ENCODE measurements around the gene FAIM.
"Not testable (repeated sequence)": the region's sequence is repeated elsewhere in the genome, so short reads cannot be mapped to it uniquely, and the experiment has no call there.

FAIM gene

DNA sequence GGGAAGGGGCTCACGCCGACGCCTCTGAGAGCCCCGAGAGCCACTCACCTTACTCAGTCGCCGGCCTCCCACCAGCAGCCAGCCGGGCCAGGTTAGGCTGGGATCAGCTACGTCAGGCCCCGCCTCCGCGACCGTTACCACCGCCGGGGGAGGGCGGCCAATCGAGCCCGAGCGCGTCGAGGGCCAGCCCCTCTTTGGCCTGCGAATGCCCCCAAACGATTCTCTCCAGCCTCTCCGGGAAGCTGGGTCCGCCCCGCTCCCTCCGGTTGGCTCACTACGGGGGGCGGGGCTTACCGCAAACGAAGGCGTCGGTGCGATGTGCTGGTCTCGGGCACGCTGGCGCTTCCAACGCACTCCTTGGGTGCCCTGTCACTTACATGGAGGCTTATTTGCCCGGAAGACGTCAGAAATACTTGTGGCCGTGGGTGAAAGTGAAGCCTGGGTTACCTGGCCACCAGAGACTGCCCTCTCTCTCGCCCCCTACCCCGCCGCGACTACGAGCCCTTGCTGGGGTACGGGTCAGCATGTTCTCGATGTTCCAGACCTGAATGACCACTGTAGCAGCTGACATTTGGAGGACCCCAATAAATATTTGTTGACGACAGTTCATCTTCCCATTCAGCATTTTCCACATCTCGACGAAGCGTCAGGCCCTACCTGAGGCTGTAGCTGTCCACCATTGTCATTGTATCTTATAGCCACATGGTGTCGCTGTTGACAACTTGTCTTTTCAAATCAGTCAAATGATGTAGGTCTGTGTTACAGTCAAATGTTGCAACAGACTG, 14.2 kb upstream of the FAIM start, which contains the start of gene CEP70:
TSS of gene CEP70 (minus strand) at position 111 of the 785 bp plus-strand sequence. CDS start 21,333 bp downstream, outside the sequence.
- H3K4me3 Mint-ChIP-seq: peak within 1 kb of the TSS; percentile 92
- no peaks in the 10 kb centered on the region for H3K9me3 Mint-ChIP-seq
- peak within 1 kb of the TSS; percentile 89 for H3K27ac Mint-ChIP-seq
- no peaks in the 10 kb centered on the region for H3K27me3 Mint-ChIP-seq
- H3K36me3 Mint-ChIP-seq: no peaks in the 10 kb centered on the region
- peaks cover 3% of the 10 kb centered on the region for H3K4me1 Mint-ChIP-seq

DNA sequence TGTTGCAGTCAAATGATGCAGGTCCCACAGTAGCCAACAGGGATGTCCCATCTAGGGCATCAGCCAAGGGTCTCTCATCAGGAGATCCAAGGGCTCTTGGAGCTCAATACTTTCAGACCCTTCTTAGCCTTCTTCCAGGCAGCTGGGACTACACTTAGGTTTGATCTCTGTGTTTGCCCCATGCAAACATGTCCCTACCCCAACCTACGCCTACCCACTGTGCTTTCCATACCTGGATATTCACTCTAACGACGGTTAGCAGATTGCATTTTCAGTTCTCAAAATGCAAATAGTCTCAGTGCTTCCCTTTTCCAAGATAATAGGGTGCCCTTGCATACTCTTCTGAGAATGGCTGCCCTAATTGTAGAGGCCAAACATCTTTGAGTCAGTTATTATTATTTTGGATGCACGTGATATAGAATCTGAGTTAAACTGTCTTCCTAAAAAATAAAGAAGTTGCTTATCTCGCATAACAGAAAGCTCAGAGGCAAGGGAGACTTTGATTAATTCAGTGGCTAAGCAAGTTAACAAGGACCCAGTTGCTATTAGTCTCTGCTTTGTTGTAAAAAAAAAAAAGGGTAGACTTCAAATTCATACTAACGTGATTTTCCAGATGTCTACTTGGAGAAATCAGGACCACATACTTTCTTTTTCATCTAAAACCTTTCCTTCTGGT, 13.5 kb upstream of the FAIM start:
- H3K27ac Mint-ChIP-seq: no peak overlapping the region
- H3K27me3 Mint-ChIP-seq: no peaks in the 10 kb centered on the region
- H3K36me3 Mint-ChIP-seq: no peaks in the 10 kb centered on the region
- peaks cover 3% of the 10 kb centered on the region for H3K4me1 Mint-ChIP-seq
- H3K9me3 Mint-ChIP-seq: no peaks in the 10 kb centered on the region
- H3K4me3 Mint-ChIP-seq: peak overlapping the region; percentile 92

DNA sequence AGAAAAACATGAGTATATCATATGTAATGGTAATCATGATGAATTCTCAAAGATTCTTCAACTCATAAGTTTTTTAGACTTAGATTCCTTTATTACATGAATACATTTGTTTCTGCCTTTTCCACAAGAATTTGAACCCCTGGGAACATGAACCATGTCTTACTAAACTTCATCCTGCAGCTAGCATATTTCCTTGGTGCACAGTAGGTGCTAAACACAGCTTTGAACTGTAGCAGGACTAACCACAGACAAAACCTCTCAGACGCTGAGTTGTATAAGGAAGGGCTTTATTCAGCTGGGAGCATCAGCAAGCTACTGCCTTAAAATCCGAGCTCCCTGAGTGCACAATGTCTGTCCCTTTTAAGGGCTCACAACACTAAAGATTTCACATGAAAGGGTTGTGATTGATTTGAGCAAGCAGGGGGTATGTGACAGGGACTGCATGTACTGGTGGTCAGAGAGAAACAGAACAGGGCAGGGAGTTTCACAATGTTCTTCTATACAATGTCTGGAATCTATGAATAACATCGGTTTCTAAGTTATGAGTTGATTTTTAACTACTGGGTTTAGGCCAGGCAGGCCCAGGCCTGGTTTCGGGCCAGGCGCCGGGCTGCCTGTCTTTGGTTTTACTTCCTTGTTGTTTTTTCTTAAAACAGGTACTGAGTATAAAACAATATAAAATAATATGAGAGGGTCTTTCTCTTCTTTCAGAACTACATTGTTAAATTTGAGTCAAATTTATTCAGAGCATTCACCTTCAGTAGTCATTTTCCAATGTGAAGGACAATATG, 11.2 kb upstream of the FAIM start:
- not testable (repeated sequence) for H3K4me1 Mint-ChIP-seq, H3K36me3 Mint-ChIP-seq, H3K4me3 Mint-ChIP-seq, H3K27ac Mint-ChIP-seq, H3K27me3 Mint-ChIP-seq, H3K9me3 Mint-ChIP-seq

DNA sequence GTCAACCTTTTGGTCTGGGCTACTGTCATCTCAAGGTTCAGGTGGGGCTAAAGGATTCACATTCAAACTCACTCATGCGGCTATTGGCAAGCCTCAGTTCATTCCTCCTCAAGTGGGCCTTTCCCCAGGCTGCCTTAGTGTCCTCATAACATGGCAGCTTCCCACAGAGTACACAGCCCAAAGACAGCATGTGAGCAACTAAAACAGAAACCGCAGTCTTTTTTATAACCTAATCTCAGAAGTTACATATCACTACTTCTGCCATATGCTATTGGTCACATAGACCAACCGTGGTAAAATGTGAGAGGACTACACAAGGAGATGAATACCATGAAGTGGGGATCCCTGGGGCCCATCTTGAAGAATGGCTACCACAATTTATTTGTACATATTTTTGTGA, 10.0 kb upstream of the FAIM start:
- Mint-ChIP-seq H3K27ac (no peak overlapping the region), H3K4me1 (peaks cover 3% of the 10 kb centered on the region), H3K4me3 (no peak overlapping the region), H3K36me3 (no peaks in the 10 kb centered on the region), H3K27me3 (no peaks in the 10 kb centered on the region), H3K9me3 (no peaks in the 10 kb centered on the region)

DNA sequence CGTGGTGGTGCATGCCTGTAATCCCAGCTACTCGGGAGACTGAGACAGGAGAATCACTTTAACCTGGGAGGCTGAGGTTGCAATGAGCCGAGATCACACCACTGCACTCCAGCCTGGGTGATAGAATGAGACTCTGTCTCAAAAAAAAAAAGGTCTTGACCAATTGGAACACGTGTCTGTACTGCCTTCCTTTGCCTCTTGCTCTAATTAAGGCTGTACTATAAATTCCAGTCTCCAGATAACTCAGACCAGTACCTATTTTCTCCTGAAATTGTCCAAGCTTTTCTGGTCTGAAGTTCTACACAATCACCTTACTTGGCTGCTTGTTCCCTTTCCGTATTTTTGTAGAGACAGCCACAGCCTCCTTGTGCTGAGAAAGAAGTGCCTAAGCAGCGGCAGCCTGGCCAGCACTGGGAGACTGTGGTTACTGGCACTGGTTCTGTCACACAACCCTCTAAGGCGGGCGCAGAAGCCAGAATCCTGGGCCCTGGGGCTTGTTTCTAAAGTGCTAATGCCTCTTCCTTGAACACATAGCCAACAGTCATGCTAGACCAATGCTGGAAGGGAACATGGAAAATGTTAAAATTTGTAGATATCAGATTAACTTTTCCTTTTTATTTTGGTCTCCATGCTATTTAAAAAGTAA, 8.3 kb upstream of the FAIM start:
- Mint-ChIP-seq H3K4me3 (no peak overlapping the region), H3K4me1 (no peaks in the 10 kb centered on the region), H3K27me3 (no peaks in the 10 kb centered on the region), H3K27ac (no peak overlapping the region), H3K9me3 (no peaks in the 10 kb centered on the region), H3K36me3 (peaks cover 3% of the 10 kb centered on the region)

DNA sequence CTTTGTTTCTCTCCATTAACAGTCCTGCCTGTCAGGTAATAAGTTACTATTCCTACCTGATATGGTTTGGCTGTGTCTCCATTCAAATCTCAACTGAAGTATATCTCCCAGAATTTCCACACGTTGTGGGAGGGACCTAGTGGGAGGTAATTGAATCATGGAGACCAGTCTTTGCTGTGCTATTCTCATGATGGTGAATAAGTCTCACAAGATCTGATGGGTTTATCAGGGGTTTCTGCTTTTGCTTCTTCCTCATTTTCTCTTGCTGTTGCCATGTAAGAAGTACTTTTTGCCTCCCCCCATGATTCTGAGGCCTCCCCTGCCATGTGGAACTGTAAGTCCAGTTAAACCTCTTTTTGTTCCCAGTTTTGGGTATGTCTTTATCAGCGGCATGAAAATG, 6.9 kb upstream of the FAIM start:
- not testable (repeated sequence) for H3K27me3 Mint-ChIP-seq, H3K27ac Mint-ChIP-seq, H3K4me3 Mint-ChIP-seq, H3K4me1 Mint-ChIP-seq, H3K9me3 Mint-ChIP-seq, H3K36me3 Mint-ChIP-seq

DNA sequence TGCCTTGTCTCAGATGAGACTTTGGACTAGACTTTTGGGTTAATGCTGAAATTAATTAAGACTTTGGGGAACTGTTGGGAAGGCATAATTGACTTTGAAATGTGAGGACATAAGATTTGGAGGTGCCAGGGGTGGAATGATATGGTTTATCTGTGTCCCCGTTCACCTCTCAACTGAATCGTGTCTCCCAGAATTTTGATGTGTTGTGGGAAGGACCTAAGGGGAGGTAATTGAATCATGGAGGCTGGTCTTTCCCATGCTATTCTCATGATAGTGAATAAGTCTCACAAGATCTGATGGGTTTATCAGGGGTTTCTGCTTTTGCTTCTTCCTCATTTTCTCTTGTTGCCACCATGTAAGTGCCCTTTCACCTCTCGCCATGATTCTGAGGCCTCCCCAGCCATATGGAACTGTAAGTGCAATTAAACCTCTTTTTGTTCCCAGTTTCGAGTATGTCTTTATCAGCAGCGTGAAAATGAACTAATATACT, 4.4 kb upstream of the FAIM start:
- H3K27ac Mint-ChIP-seq, H3K4me3 Mint-ChIP-seq, H3K27me3 Mint-ChIP-seq, H3K9me3 Mint-ChIP-seq, H3K4me1 Mint-ChIP-seq, H3K36me3 Mint-ChIP-seq: not testable (repeated sequence)

DNA sequence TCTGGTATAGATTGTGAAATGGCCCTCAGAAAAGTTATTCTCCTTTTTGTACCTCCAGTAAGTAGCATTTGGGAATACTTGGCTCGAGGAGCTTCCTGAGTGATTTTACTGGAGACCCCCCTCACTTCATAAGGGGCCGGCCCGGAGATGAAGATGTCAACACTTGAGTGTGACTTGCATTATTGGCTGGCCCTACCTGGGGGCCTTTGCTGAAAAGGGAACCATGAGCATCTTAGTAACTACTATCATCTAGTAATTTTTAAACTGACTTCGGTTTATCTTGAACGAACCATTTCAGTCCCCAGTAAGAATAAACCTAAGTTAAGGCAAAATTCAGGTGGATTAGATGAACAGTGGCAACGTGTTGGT, 1.3 kb downstream of the FAIM start:
- Mint-ChIP-seq H3K27ac (peak overlapping the region; percentile 98), H3K4me1 (peaks cover 17% of the 10 kb centered on the region), H3K9me3 (no peaks in the 10 kb centered on the region), H3K27me3 (no peaks in the 10 kb centered on the region), H3K36me3 (peaks cover 2% of the 10 kb centered on the region), H3K4me3 (peak overlapping the region; percentile 90)

DNA sequence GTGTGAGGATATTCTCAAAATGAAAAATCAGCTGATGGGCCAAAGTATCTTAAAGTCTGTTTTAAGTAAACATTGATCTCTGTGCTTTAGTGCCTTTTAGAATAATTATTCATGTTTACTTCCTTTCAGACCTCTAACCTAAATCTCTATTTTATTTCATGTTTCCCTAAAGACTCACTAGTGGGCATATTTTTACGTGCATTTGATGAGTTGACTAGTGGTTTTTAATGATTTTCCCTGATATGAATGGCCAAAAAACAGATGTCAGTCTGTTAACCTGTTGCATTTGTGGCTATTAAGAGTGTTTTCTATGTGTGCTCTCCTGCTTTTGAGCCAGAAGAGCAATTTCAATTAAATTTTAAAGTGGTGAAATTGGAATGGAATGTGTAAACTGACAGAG, 6.9 kb downstream of the FAIM start:
- Mint-ChIP-seq H3K9me3 (no peaks in the 10 kb centered on the region), H3K4me3 (no peak overlapping the region), H3K27ac (no peak overlapping the region), H3K36me3 (peaks cover 2% of the 10 kb centered on the region), H3K27me3 (no peaks in the 10 kb centered on the region), H3K4me1 (peaks cover 3% of the 10 kb centered on the region)

DNA sequence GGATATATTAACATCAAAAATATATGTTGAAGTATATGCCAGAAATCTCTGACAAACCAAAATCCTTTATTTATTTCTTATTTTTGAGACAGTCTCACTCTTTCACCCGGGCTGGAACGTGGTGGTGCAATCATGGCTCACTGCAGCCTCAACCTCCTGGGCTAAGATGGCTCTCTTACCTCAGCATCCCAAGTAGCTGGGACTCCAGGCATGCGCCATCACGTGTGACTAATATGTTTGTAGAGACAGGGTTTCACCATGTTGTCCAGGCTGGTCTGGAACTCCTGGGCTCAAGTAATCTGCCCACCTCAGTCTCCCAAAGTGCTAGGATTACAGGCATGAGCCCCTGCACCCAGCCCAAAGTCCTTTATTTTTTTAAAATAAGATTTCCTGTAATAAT, 11.9 kb downstream of the FAIM start:
- Mint-ChIP-seq H3K9me3 (no peaks in the 10 kb centered on the region), H3K36me3 (peaks cover 3% of the 10 kb centered on the region), H3K27ac (no peak overlapping the region), H3K4me1 (no peaks in the 10 kb centered on the region), H3K4me3 (no peak overlapping the region), H3K27me3 (no peaks in the 10 kb centered on the region)

DNA sequence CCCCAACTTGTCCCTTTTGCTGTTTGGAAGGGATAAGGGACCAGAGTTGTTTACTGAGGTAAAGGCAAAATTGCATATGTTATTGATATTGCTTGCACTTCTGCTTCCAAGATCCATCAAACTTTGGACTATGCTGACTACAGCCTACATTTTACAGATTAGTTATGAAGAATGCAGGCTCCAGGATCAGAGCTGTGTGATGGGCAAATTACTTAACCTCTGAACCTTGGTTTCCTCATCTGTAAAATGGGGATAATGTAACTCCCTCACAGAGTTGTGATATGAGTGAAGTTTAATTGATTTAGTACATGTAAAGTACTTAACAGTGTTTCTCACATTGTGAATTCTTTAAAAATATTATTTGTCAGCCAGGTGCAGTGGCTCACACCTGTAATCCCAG, 15.9 kb downstream of the FAIM start:
- Mint-ChIP-seq H3K27ac (no peak overlapping the region), H3K9me3 (no peaks in the 10 kb centered on the region), H3K4me3 (no peak overlapping the region), H3K4me1 (no peaks in the 10 kb centered on the region), H3K27me3 (no peaks in the 10 kb centered on the region), H3K36me3 (peaks cover 8% of the 10 kb centered on the region)

DNA sequence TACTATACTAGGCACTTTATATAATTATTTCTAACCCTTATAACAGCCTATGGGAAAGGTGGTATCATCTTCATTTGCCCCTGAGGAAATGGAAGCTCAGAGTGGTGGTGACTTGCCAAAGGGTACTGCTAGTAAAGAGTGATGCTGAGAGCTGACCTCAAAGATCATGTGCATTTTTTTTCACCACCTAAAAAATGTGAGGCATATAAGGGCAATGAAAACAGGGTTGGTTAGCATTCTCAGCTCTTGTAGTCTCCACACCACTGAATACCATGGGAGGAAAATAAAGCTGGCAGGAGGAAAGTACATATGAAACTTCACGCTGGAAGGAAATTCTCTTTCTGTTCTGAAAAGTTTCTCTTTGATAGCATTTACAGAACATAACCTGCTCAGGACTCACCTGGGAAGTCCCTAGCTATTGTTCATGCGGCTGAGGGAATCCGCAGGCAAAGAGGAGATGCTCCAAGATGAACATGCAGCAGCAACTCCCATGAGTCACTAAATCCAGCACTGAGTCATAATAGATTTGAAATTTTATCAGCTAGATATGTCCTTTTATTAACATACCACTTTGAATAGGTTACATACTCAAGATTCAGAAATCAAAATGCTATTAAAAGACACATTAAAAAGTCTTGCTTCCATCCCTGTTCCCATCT, 17.3 kb downstream of the FAIM start:
- no peak overlapping the region for H3K4me3 Mint-ChIP-seq
- H3K4me1 Mint-ChIP-seq: no peaks in the 10 kb centered on the region
- H3K27me3 Mint-ChIP-seq: no peaks in the 10 kb centered on the region
- H3K36me3 Mint-ChIP-seq: peaks cover 14% of the 10 kb centered on the region
- no peaks in the 10 kb centered on the region for H3K9me3 Mint-ChIP-seq
- H3K27ac Mint-ChIP-seq: no peak overlapping the region

DNA sequence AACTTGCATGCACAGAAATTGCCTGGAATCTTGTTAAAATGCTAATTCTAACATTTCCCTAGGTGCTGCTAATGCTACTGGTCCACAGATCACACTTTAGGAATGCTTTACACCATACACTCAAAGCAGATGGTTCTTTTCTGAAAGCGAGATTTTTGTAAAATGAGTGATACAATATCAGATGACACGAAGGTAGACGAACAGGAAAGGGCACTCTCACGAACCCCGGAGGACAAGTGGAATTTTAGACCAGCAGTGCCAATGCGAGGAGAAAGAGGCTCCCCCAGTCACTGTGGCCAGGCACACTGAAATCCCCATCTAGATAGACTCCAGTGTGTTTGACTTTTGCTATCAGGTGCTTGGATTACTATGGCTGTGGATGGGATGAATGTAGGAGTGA, 21.0 kb downstream of the FAIM start:
- Mint-ChIP-seq H3K4me3 (no peak overlapping the region), H3K36me3 (peaks cover 17% of the 10 kb centered on the region), H3K9me3 (no peaks in the 10 kb centered on the region), H3K27ac (peak overlapping the region; percentile 5), H3K27me3 (no peaks in the 10 kb centered on the region), H3K4me1 (no peaks in the 10 kb centered on the region)

DNA sequence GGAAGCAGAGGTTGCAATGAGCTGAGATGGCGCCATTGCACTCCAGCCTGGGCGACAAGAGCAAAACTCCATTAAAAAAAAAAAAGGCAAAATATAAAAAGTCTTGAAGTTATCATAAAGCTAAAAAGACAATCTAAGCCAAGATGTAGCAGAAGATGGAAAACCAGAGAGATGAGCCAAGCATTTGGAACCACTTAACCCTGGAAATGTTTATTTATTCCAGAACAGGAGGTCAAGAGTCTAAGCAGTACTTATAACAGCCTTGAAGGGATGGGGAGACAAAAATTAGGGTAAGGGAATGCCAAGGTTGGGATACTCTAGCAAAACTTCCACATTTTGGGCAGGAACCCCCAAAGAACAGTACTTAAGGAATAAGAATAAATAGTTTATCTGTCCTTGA, 30.1 kb downstream of the FAIM start:
- no peak overlapping the region for H3K4me3 Mint-ChIP-seq
- H3K9me3 Mint-ChIP-seq: peaks cover 20% of the 10 kb centered on the region
- H3K27me3 Mint-ChIP-seq: no peaks in the 10 kb centered on the region
- H3K36me3 Mint-ChIP-seq: peaks cover 15% of the 10 kb centered on the region
- no peak overlapping the region for H3K27ac Mint-ChIP-seq
- H3K4me1 Mint-ChIP-seq: no peaks in the 10 kb centered on the region

DNA sequence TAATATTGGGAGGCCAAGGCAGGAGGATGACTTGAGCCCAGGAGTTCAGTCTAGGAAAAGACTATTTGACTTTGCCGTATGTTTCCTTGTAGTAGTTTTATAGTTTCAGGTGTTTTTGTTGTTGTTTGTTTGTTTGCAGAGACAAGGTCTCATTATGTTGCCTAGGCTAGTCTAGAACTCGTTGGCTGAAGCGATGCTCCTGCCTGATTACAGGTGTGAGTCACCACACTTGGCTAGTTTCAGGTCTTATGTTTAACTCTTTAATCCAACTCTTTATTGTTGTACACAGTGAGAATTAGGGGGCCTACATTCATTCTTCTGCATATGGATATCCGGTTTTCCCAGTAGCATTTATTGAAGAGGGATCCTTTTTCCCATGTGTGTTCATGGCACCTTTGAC, 32.0 kb downstream of the FAIM start:
- Mint-ChIP-seq H3K36me3 (peaks cover 15% of the 10 kb centered on the region), H3K27ac (no peak overlapping the region), H3K4me3 (no peak overlapping the region), H3K4me1 (no peaks in the 10 kb centered on the region), H3K9me3 (peaks cover 22% of the 10 kb centered on the region), H3K27me3 (no peaks in the 10 kb centered on the region)

Measured in activated naive CD4-positive, alpha-beta T cell treated with anti-CD3 and anti-CD28 coated beads, Interleukin-2, amount 50 U/mL, for 24 hours (primary cell).